CD4-positive, alpha-beta T cell treated with Interleukin-4 for 4 hours (primary cell): ENCODE results near the gene PORCN.

ENCODE experiments used
- DNase-seq: peaks from one replicate; pipeline ENCODE4 v3.0.0-alpha.2; 2020

Gene PORCN

GRCh38 chrX:48508400-48509244 is at the start of gene PORCN:
Gene PORCN (plus strand): TSS chrX:48508992. CDS start chrX:48509821, 829 bp downstream.
- DNase-seq = peak; percentile 74

GRCh38 chrX:48459483-48459882 is 49.3 kb upstream of the PORCN start:
- DNase-seq = no peak

- DNase-seq = no peak
Measured at GRCh38 chrX:48460031-48460430, 48.8 kb upstream of the PORCN start.

- DNase-seq = no peak
Measured at GRCh38 chrX:48460606-48461005, 48.2 kb upstream of the PORCN start.

GRCh38 chrX:48461830-48462229 is 47.0 kb upstream of the PORCN start:
- DNase-seq = no peak

- DNase-seq = no peak
Measured at GRCh38 chrX:48465336-48465933, 43.4 kb upstream of the PORCN start.

GRCh38 chrX:48466696-48467095 is 42.1 kb upstream of the PORCN start:
- no peak for DNase-seq

- DNase-seq = no peak
Measured at GRCh38 chrX:48467281-48467761, 41.5 kb upstream of the PORCN start.

GRCh38 chrX:48468247-48468671 is 40.5 kb upstream of the PORCN start:
- no peak for DNase-seq

- peak; percentile 55 for DNase-seq
Measured at GRCh38 chrX:48468693-48469691, 39.8 kb upstream of the PORCN start.

GRCh38 chrX:48470110-48470832 is 38.5 kb upstream of the PORCN start, which contains the start of gene SLC38A5:
Gene SLC38A5 (minus strand): TSS chrX:48470260. CDS start chrX:48467924, 2,336 bp downstream.
- DNase-seq = no peak

GRCh38 chrX:48470833-48471118 is 38.0 kb upstream of the PORCN start:
- DNase-seq = no peak

GRCh38 chrX:48471504-48471903 is 37.3 kb upstream of the PORCN start:
- DNase-seq = no peak

- DNase-seq = no peak
Measured at GRCh38 chrX:48472225-48472624, 36.6 kb upstream of the PORCN start.

GRCh38 chrX:48472851-48473703 is 35.7 kb upstream of the PORCN start:
- DNase-seq = no peak

GRCh38 chrX:48473704-48473990 is 35.1 kb upstream of the PORCN start:
- no peak for DNase-seq

GRCh38 chrX:48474127-48474526 is 34.7 kb upstream of the PORCN start:
- DNase-seq = no peak

GRCh38 chrX:48474581-48474980 is 34.2 kb upstream of the PORCN start:
- DNase-seq = no peak

GRCh38 chrX:48475296-48475695 is 33.5 kb upstream of the PORCN start:
- no peak for DNase-seq

- peak; percentile 95 for DNase-seq
Measured at GRCh38 chrX:48475774-48476577, 32.8 kb upstream of the PORCN start, which contains the start of gene FTSJ1. Gene FTSJ1 (plus strand): TSS chrX:48476199. CDS start chrX:48478048, 1,849 bp downstream.

- DNase-seq = no peak
Measured at GRCh38 chrX:48476919-48477318, 31.9 kb upstream of the PORCN start.
